Right lobe of liver (tissue), 4 donors: ENCODE measurements around the gene HHAT.

Source experiments
- CTCF ChIP-seq, 4 donors: fragments of 200-600 bp in 3 of 4; fragments of 450-650 bp in 1 of 4; IDR thresholded peaks; one replicate each; pipeline versions ENCODE4 v1.5.1 to v1.8.0; 2016 to 2022; ENCODE audit warnings: antibody characterized with exemption in 4 of 4, mild to moderate bottlenecking in 2 of 4
- POLR2A ChIP-seq: fragments of 450-650 bp; IDR thresholded peaks from one replicate; pipeline ENCODE4 v1.6.1; 2017; ENCODE audit warnings: antibody characterized with exemption, mild to moderate bottlenecking
- donor health status: DM: no; HTN: no; CAD: no.
- donor health status: DM: no; HTN: no; CAD: no.
- donor health status: DM: no; HTN: yes; CAD: no.

- TF ChIP-seq POLR2A (no peak), CTCF (IDR thresholded peaks at IDR 0.05) (no peak)
These were observed 127.3 kb downstream of the HHAT start for GRCh38 chr1:210455840-210456603.
